Measurements from ENCODE around the gene PLPPR1.

PLPPR1 gene

GRCh38 chr9:101353683-101354082, 325.2 kb downstream of the PLPPR1 start:
- DNase-seq, result no peak

GRCh38 chr9:101354143-101354764, 325.7 kb downstream of the PLPPR1 start:
- DNase-seq, result no peak

DNA sequence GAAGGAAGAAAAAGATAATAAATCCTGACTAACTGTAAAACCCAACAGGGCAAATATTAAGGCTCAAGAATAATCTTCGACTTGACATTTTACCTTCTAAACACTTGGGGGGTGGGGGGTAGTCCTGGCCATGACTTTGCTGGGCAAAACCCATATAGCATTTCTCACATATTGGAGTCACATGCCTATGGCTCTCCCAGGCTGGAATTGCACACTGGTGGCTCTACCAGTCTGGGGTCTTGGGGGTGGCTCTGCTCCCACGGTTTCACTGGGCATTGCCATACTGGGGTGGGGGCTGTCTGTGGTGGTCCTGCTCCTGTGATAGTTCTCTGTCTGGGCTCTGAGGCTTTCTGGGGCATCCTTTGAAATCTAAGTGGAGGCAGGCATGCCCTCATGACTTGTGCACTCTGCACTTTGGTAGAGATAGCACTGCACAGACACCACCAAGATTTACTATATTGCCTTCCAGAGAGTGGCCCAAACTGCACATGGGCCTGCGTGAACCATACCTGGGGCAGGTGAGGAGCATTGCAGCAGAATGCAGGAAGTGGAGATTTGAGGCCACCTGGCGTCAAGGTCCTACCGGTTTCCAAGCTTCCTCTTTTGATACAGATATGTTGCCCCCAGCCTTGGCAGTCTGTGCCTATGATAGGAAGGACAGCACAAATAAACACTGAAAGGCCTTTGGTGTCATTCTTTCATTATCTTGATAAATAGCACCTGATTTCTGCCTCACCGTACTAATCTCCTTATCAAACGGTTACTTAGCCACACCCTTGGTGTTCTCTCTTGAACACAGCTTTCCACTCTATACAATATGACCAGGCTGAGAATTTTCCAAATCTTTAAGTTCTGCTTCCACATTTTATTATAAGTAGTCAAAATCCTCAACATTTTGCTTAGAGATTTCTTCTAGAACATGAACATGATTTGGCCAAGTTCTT, 326.5 kb downstream of the PLPPR1 start:
- no peak for DNase-seq

DNA sequence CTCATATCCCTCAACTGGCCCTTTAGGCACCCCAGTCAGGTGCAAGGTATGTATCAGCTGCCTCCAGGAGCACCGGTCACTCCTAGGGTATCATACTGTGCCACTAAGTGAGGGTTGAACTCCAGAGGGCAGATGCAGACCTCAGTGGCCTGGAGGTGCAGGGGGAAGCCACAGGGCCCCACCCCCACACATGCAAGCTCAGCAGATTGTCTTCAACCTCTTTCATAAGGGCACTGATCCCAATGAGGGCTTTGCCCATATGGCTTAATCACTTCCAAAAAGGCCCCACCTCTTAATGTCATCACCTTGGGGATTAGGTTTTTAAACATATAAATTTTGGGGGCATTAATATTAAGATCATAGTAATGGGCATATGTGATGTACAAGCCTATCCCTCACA, 328.1 kb downstream of the PLPPR1 start:
- no peak for DNase-seq

GRCh38 chr9:101359679-101360078, 331.2 kb downstream of the PLPPR1 start:
- no peak for DNase-seq

GRCh38 chr9:101360647-101361046, 332.1 kb downstream of the PLPPR1 start:
- no peak for DNase-seq

- DNase-seq, result no peak
Measured at GRCh38 chr9:101362450-101362849, 333.9 kb downstream of the PLPPR1 start.

- DNase-seq, result no peak
Measured at GRCh38 chr9:101365181-101365580, 336.7 kb downstream of the PLPPR1 start.

DNA sequence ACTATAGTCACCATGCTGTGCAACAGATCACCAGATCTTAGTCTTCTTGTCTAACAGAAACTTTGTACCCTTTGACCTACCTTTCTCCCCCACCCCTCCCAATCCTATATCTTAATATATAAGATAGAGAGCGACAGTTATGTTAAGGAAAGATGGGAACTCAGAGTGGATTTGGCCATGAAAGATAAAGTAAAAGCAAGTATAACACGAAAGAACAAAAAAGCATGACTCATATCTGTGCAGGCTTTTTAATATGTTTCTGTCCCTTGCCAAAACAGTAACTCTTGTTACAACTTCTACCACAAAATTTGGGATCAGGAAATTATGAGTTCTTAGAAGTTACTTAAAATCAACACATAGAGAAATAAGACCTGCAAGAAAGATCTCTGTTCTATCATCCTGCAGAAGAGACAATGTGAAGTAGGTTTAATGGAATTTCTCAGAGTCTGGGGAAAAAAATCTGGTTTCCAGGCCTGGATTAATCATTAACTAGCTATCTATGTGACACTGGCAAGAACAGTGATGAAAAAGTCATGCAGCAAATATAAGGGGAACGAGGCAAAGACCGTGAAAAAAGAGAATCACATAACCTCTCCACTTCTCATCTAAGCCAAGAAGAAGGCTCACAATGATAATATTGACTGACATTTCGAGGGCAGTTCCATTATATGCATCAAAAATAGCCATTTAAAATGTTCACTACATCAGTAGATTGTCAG, 337.7 kb downstream of the PLPPR1 start:
- DNase-seq, result no peak

- no peak for DNase-seq
Measured at GRCh38 chr9:101367323-101367722, 338.8 kb downstream of the PLPPR1 start.

- no peak for DNase-seq
Measured at GRCh38 chr9:101369286-101369685, 340.8 kb downstream of the PLPPR1 start.

- no peak for DNase-seq
Measured at GRCh38 chr9:101369884-101370531, 341.5 kb downstream of the PLPPR1 start.

GRCh38 chr9:101371813-101372212, 343.3 kb downstream of the PLPPR1 start:
- DNase-seq, result no peak

DNA sequence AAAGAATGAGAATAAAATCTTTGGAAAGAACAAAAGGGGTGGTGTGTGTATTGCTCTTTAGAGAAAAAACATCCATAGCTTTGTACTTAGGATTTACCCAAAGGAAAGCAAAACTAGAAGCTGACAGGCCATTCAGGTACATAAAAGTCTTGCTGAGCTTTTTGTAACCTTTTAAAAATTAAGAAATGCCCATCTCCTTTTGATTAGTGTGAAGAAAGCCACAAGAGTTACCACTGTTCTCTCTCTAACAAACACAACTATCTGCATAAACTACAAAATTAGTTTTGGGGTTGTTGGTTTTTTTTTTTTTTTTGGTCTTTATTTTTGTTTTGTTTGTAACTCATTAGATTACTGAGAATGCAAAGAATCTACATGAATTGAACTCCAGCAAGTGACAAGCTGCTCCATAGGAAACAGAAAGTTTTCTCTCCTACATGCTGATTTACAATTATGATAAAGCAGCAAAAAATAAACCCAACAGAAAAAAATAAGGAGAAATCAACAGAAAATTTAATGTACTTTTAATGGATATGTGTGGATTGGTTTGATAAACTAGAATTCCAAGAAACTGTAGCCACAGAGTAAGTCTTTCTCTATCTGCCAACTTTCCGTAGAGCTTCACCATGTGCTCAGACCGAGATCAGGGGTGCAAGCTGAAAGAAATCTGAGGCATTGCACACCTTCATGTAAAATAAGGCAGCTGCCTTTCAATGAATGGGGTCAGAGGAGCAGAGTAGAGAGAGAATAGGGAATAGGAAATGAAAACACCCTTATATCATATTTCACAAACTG, 344.0 kb downstream of the PLPPR1 start:
- no peak for DNase-seq
